ENCODE data around the gene NDNF. TPM values are rescaled to one million over a fixed set of nuclear protein-coding genes. Genes with fewer than 3 reads are reported as not detected.

NDNF gene
- total RNA-seq, 4 donors from 2014 or later: 1.6 to 5.4 (median 4.5) TPM

DNA sequence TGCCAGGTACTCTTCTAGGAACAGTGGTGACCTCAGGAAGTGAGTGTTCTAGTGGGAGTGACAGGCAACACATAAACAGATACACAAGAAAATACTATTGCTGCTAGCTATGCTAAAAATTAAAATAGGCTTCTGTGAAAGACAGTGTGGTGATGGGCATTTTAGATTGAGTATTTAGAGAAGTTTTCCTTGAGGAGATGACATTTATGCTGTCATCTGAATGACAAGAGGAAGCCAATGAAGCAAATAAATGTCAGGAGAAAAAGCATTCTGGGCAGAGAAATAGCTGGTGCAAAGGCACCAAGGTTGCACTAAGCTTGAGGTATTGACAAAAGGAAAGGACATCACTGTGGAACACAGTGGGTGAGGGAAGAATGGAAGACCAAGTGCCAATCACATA lies 18.0 kb downstream of the NDNF start:
- Histone ChIP-seq H3K36me3 (no peaks in the 10 kb centered on the region), H3K4me3 (no peak overlapping the region), H3K27ac (no peak overlapping the region), H3K4me1 (no peaks in the 10 kb centered on the region), H3K27me3 (no peaks in the 10 kb centered on the region), H3K9me3 (no peaks in the 10 kb centered on the region)
- DNase-seq (ENCODE audit: low spot score in 2 of 2): no peak
- TF ChIP-seq, protein P1, sequence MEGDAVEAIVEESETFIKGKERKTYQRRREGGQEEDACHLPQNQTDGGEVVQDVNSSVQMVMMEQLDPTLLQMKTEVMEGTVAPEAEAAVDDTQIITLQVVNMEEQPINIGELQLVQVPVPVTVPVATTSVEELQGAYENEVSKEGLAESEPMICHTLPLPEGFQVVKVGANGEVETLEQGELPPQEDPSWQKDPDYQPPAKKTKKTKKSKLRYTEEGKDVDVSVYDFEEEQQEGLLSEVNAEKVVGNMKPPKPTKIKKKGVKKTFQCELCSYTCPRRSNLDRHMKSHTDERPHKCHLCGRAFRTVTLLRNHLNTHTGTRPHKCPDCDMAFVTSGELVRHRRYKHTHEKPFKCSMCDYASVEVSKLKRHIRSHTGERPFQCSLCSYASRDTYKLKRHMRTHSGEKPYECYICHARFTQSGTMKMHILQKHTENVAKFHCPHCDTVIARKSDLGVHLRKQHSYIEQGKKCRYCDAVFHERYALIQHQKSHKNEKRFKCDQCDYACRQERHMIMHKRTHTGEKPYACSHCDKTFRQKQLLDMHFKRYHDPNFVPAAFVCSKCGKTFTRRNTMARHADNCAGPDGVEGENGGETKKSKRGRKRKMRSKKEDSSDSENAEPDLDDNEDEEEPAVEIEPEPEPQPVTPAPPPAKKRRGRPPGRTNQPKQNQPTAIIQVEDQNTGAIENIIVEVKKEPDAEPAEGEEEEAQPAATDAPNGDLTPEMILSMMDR (IDR thresholded peaks at IDR 0.05): no peak
- TF ChIP-seq POLR2AphosphoS5 (IDR thresholded peaks at IDR 0.05) (no peak), POLR2A (IDR thresholded peaks at IDR 0.05) (no peak), EP300 (IDR thresholded peaks at IDR 0.05) (no peak)

DNA sequence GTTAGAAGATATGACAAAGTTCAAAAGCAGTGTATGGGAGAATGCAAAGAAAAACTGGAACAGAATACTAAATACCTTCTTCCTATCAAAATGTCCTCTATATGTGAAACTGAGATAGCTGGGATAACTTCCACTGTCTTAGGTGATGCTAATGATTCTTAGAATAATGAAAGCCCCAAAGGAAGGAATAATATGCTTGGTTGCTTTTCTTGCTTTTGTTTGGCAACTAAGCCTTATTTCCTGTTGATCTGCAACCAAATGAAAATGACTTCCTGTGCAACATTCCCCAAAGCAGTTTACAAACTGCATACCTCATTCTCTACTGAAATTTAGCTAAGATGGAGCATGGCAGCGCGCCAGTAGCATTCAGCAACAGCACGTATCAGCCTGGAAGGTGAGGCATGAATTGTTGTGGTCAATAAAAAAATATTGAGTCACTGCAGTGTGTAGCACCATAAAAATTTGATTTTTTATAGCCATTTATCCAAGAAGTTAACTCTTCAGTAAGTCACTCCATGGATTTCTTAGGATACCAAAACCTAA lies 18.7 kb downstream of the NDNF start:
- WGBS: 66% methylated on average over 3 of the region's 3 CpGs

DNA sequence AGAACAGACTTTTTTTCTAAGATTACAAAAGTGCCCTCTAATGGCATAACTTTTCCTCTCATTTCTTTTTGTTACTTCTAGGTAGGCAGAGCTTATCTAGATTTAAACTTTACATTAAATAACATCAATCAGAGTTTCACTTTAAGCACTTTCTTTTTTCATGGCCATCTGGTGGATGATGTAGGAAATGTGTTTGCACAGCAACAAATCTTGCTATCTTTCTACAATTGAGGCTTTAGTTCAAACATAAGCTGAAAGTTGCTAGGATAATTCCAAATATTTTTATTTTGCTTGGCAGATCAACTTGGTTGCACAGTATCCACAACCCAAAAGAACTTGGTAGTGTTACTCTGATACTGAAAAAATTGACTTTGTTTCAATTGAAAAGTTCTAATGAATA lies 22.0 kb downstream of the NDNF start:
- no peak overlapping the region for H3K27ac ChIP-seq
- H3K27me3 ChIP-seq: no peaks in the 10 kb centered on the region
- H3K4me1 ChIP-seq: no peaks in the 10 kb centered on the region
- DNase-seq (ENCODE audit: low spot score in 2 of 2): no peak
- no peak overlapping the region for H3K4me3 ChIP-seq
- no peaks in the 10 kb centered on the region for H3K36me3 ChIP-seq
- TF ChIP-seq POLR2AphosphoS5 (IDR thresholded peaks at IDR 0.05) (no peak), EP300 (IDR thresholded peaks at IDR 0.05) (no peak), POLR2A (IDR thresholded peaks at IDR 0.05) (no peak)
- TF ChIP-seq, protein P1 (IDR thresholded peaks at IDR 0.05): no peak
- H3K9me3 ChIP-seq: no peaks in the 10 kb centered on the region

More for the DNA sequence above, 18.7 kb downstream of the NDNF start:
- H3K9me3 ChIP-seq: no peaks in the 10 kb centered on the region
- H3K27me3 ChIP-seq: no peaks in the 10 kb centered on the region
- H3K36me3 ChIP-seq: no peaks in the 10 kb centered on the region
- no peak for DNase-seq (ENCODE audit: low spot score in 2 of 2)
- no peak overlapping the region for H3K27ac ChIP-seq
- no peak overlapping the region for H3K4me3 ChIP-seq
- no peaks in the 10 kb centered on the region for H3K4me1 ChIP-seq
- TF ChIP-seq, protein P1 (IDR thresholded peaks at IDR 0.05): no peak
- TF ChIP-seq EP300 (IDR thresholded peaks at IDR 0.05): no peak
- no peak for TF ChIP-seq POLR2AphosphoS5 (IDR thresholded peaks at IDR 0.05)
- TF ChIP-seq POLR2A (IDR thresholded peaks at IDR 0.05): no peak

DNA sequence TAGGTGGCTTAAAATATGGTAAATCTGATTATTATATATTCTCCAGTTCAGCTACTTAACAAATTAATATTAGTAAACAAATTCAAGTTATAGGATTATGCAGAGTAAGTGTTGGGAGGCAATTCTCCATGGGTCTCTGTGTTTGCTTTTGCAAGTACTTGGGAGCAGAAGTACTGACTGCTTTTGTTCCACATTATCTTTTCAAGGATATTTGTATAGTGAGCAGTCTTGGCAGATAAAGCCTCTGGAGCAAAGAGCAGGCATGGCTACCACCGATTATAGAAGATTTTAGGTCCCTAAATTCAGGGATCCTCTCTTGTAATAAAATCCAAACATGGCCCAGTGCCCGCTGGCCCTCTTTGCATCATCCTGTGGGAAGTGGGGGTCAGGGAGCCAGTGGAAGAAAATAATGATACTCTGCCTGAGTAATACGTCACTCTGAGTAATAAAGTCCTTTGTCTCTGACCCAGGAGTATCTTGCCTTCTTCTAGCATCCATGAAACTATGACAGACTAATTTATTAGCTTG lies 23.2 kb downstream of the NDNF start:
- TF ChIP-seq POLR2A (IDR thresholded peaks at IDR 0.05) (no peak), EP300 (IDR thresholded peaks at IDR 0.05) (no peak), POLR2AphosphoS5 (IDR thresholded peaks at IDR 0.05) (no peak)
- TF ChIP-seq, protein P1 (IDR thresholded peaks at IDR 0.05): no peak
- Histone ChIP-seq H3K9me3 (no peaks in the 10 kb centered on the region), H3K27ac (no peak overlapping the region), H3K36me3 (no peaks in the 10 kb centered on the region), H3K4me1 (no peaks in the 10 kb centered on the region), H3K4me3 (no peak overlapping the region), H3K27me3 (no peaks in the 10 kb centered on the region)
- 60% methylated on average over 3 of the region's 3 CpGs for WGBS
- DNase-seq (ENCODE audit: low spot score in 2 of 2): no peak

DNA sequence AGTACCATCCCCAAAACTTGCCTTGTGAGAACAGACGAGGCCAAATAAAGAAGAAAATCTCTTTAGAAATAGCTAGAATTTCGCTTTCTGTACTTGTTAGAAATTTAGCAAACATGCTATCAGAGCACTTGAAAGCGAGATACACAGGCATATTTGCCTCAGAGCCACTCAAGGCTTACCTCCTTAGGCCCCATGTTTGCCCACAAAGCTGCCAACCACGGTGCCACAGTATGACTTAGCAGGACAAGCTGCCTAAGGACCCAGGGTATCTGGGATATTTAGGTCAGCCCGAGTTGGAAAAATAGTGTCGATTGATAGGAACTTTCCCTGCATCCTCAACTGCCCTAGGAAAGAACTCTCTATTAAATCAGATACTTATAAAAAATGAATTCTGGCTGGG lies 24.2 kb downstream of the NDNF start:
- no peak overlapping the region for H3K27ac ChIP-seq
- no peak for TF ChIP-seq POLR2A (IDR thresholded peaks at IDR 0.05)
- TF ChIP-seq POLR2AphosphoS5 (IDR thresholded peaks at IDR 0.05): no peak
- TF ChIP-seq, protein P1 (IDR thresholded peaks at IDR 0.05): no peak
- TF ChIP-seq EP300 (IDR thresholded peaks at IDR 0.05): no peak
- no peaks in the 10 kb centered on the region for H3K4me1 ChIP-seq
- H3K4me3 ChIP-seq: no peak overlapping the region
- H3K27me3 ChIP-seq: no peaks in the 10 kb centered on the region
- no peak for DNase-seq (ENCODE audit: low spot score in 2 of 2)
- 93% methylated on average over 6 of the region's 6 CpGs for WGBS
- no peaks in the 10 kb centered on the region for H3K9me3 ChIP-seq
- no peaks in the 10 kb centered on the region for H3K36me3 ChIP-seq

Data from suprapubic skin (tissue), 4 donors.